ENCODE measurements around the gene FAM163B. TPM values are rescaled to one million over a fixed set of nuclear protein-coding genes. Genes with fewer than 3 reads are reported as not detected.

FAM163B gene
- total and polyA plus RNA-seq, 2 of the 8 experiments (the other 6 are each of a cell fraction or from before 2014, with no cell fraction given): 0.63 to 1.0 TPM

DNA sequence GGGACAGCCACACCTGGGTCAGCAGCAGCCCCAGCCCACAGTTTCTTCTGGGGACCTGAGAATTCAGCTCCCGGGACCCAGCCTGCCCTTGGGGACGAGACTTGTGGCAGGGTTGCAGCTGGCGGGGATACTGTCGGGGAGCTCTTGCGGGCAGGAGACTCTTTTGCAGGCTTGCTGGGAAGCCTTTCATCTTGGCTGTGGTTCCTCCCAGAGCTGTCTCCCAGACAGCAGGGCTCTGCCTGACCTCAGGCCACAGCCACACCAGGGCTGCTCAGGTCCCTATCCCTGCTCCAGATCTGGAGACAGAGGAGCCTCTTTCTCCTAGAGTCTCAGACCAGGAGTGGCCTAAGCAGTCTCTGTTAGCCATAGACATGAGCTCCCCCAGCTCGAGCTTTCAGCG is 79.7 kb downstream of the FAM163B start:
- no peak for FAIRE-seq
- POLR2A ChIA-PET (ENCODE audit: partially characterized antibody): no interaction called here
- H2BK12ac ChIP-seq (ENCODE audit: low read depth, low read length): peak overlapping the region; percentile 84; the same call in 1 of the 2 replicates
- H3K27me3 ChIP-seq (replicated peaks in 1 of 4; ENCODE audit: control insufficient read depth in 3 of 4, extremely low read depth in 1 of 4, insufficient read depth in 3 of 4, low read length in 3 of 4): peaks cover 0 to 18% (median 12%) of the 10 kb centered on the region in 4 experiments; a peak in 6 of 7 replicates
- CTCF ChIA-PET (ENCODE audit: partially characterized antibody): interaction anchor here (0.8 to 3.9 kb wide), 24 partner anchors 9 to 290 kb away, joined by 3 to 16 read pairs (median 4); partner anchors contain the start of gene FAM163B
- H3K79me1 ChIP-seq (ENCODE audit: low read depth, low read length): no peaks in the 10 kb centered on the region
- H3K79me2 ChIP-seq (ENCODE audit: control insufficient read depth in 1 of 2, insufficient read depth in 2 of 2, low read length in 2 of 2): no peaks in the 10 kb centered on the region
- no peak overlapping the region for H2AK5ac ChIP-seq (ENCODE audit: low read depth, low read length)
- no peaks in the 10 kb centered on the region for H3K9me3 ChIP-seq (ENCODE audit: insufficient read depth in 2 of 2, low read depth in 1 of 2, low read length in 1 of 2)
- no peak overlapping the region for H3K14ac ChIP-seq (ENCODE audit: insufficient read length)
- no peak overlapping the region for H3K18ac ChIP-seq (ENCODE audit: extremely low read depth, low read length)
- no peak for TF ChIP-seq RNF2 (IDR thresholded peaks at IDR 0.05; ENCODE audit: borderline replicate concordance, low read depth, low read length, missing control alignments, poor library complexity, severe bottlenecking)
- no peak overlapping the region for H2AFZ ChIP-seq (ENCODE audit: low read length)
- H4K8ac ChIP-seq (ENCODE audit: extremely low read depth, insufficient read depth, low read length): 0 out of 2 replicates have a peak overlapping the region, but pooled peaks have one; percentile 48
- H3K56ac ChIP-seq (replicated peaks; ENCODE audit: insufficient read length, low read depth, low read length): no peak overlapping the region
- peak overlapping the region; percentile 61; the same call in 1 of the 2 replicates for H2BK20ac ChIP-seq (ENCODE audit: low read length)
- H3K4ac ChIP-seq (replicated peaks; ENCODE audit: insufficient read length, low read depth, low read length): no peak overlapping the region
- H3K4me1 ChIP-seq (replicated peaks in 1 of 4; ENCODE audit: control insufficient read depth in 3 of 4, insufficient read depth in 4 of 4, low read length in 3 of 4): peaks cover 4 to 47% (median 37%) of the 10 kb centered on the region in 4 experiments
- no peaks in the 10 kb centered on the region for H4K20me1 ChIP-seq (replicated peaks in 1 of 2; ENCODE audit: control insufficient read depth in 1 of 2, insufficient read depth in 2 of 2, low read length in 2 of 2)
- peak overlapping the region; percentile 18 for H4K91ac ChIP-seq (replicated peaks; ENCODE audit: insufficient read length, low read length)
- H3K23ac ChIP-seq (ENCODE audit: insufficient read length): no peak overlapping the region
- H4K5ac ChIP-seq (ENCODE audit: insufficient read length, low read depth, low read length): no peak overlapping the region
- no peak overlapping the region for H2BK120ac ChIP-seq (replicated peaks; ENCODE audit: low read depth, low read length)
- peak overlapping the region; percentile 75; the same call in 1 of the 2 replicates for H2BK5ac ChIP-seq (ENCODE audit: low read depth, low read length)
- H3K36me3 ChIP-seq (ENCODE audit: control insufficient read depth in 2 of 4, insufficient read depth in 4 of 4, low read length in 3 of 4): no peaks in the 10 kb centered on the region
- H3K27ac ChIP-seq (ENCODE audit: low read depth, low read length): no peak overlapping the region
- no peak overlapping the region for H3K4me2 ChIP-seq (ENCODE audit: insufficient read depth in 1 of 2, low read depth in 2 of 2, low read length in 2 of 2)
- 84% methylated on average over 7 of the region's 7 CpGs; no CpG with 5 or more reads in 1 of the 2 experiments for WGBS, 2 experiments (ENCODE audit: extremely low coverage in 1 of 2, insufficient coverage in 1 of 2, insufficient read length in 1 of 2, insufficient replicate concordance in 2 of 2, low coverage in 1 of 2, low lambda C conversion rate in 2 of 2, missing lambda C conversion rate in 1 of 2)
- no peak for DNase-seq (ENCODE audit: low read depth in 1 of 2, low spot score in 2 of 2)
- H3K23me2 ChIP-seq (ENCODE audit: low read depth, low read length): no peaks in the 10 kb centered on the region; the same call in 1 of the 2 replicates
- H2BK15ac ChIP-seq (ENCODE audit: low read length): peak overlapping the region; percentile 6; the same call in 1 of the 2 replicates
- no peak overlapping the region for H3K9ac ChIP-seq (replicated peaks in 1 of 4; ENCODE audit: extremely low read depth in 1 of 4, low read depth in 3 of 4, low read length in 3 of 4)
- no peak overlapping the region for H3K4me3 ChIP-seq (ENCODE audit: extremely low read depth in 1 of 4, insufficient read depth in 2 of 4, low read depth in 3 of 4, low read length in 4 of 4)

All from H1 (cell line).